K562 (cell line): ENCODE measurements around the gene AKT3. TPM values are rescaled to one million over a fixed set of nuclear protein-coding genes. Genes with fewer than 3 reads are reported as not detected.

Source experiments
- ATAC-seq: fragments of 200-7000 bp; cut with Tn5 transposase; 3 replicates; pipeline ENCODE4 v1.9.1; 2020; ENCODE audit warnings: moderate library complexity
- BruUV-seq: library from RNA; stranded (reverse); fragments of 400-500 nt; replicated peaks from 2 replicates; lab custom pipeline; 2021; lab: Mats Ljungman, UMichigan
- CTCF ChIA-PET: fragments of 300-600 bp; formaldehyde crosslinking; extraction: SDS; loops from one replicate; lab custom pipeline; 2021; ENCODE audit warnings: low intra/inter-chr PET ratio; lab: Yijun Ruan, JAX
- POLR2A ChIA-PET: fragments of 300-600, 350-650 bp; sonication (Branson Sonifier 250); formaldehyde crosslinking; extraction: SDS; loops from one replicate; lab custom pipeline; 2021; ENCODE audit warnings: antibody characterized with exemption, inconsistent platforms; lab: Yijun Ruan, JAX
- DNase-seq, 4 experiments: peaks; one replicate each; pipeline versions ENCODE4 v3.0.0 to v3.0.0-alpha.2; 2011 to 2018; ENCODE audit warnings: low spot score in 3 of 4, mixed read lengths in 3 of 4; ENCODE audit errors: extremely low read depth in 1 of 4
- FAIRE-seq: peaks from 2 replicates; lab custom pipeline; 2011; peaks lifted over from hg19 to GRCh38; lab: Jason Lieb, UNC
- H2AFZ ChIP-seq: 2 replicates; pipeline ENCODE4 v1.6.0; 2011; ENCODE audit warnings: low read depth, low read length, control low read depth, inconsistent platforms
- H3K27ac ChIP-seq: fragments of 200-600 bp; 3 replicates; pipeline ENCODE4 v1.8.0; 2011; ENCODE audit warnings: low read depth, mild to moderate bottlenecking, control low read depth, inconsistent platforms, low read length, moderate library complexity, mixed read lengths; ENCODE audit errors: extremely low read depth
- H3K27me3 ChIP-seq, 2 experiments: fragments of 300-600 bp in 1 of 2; 2 replicates in 1 of 2; 3 replicates in 1 of 2; pipeline versions ENCODE4 v1.6.0 to v1.8.0; 2011; ENCODE audit warnings: inconsistent platforms in 2 of 2, low read length in 2 of 2, mild to moderate bottlenecking in 1 of 2, mixed read lengths in 1 of 2, moderate library complexity in 1 of 2; ENCODE audit not compliant: control insufficient read depth in 2 of 2, insufficient read depth in 2 of 2
- H3K36me3 ChIP-seq: fragments of 300-600 bp; 3 replicates; pipeline ENCODE4 v1.8.0; 2011; ENCODE audit warnings: mild to moderate bottlenecking, low read length, inconsistent platforms; ENCODE audit not compliant: control insufficient read depth, insufficient read depth
- H3K4me1 ChIP-seq, 2 experiments: fragments of 200-600 bp in 1 of 2; replicated peaks in 1 of 2; 2 replicates in 1 of 2; 3 replicates in 1 of 2; pipeline versions ENCODE4 v1.5.1 to v1.8.0; 2011; ENCODE audit warnings: inconsistent platforms in 2 of 2, low read length in 2 of 2, mild to moderate bottlenecking in 1 of 2, mixed read lengths in 1 of 2, moderate library complexity in 1 of 2; ENCODE audit not compliant: control insufficient read depth in 2 of 2, insufficient read depth in 2 of 2
- H3K4me2 ChIP-seq: 2 replicates; pipeline ENCODE4 v1.6.1; 2011; ENCODE audit warnings: low read length, control low read depth, inconsistent platforms, mixed read lengths; ENCODE audit not compliant: insufficient read depth
- H3K4me3 ChIP-seq: fragments of 200-600 bp; sonication (generic), shearing (Covaris generic); 2 replicates; pipeline ENCODE4 v1.5.1; 2016; ENCODE audit warnings: control low read depth, inconsistent platforms
- H3K79me2 ChIP-seq: fragments of 200-600 bp; 3 replicates; pipeline ENCODE4 v1.8.0; 2011; ENCODE audit warnings: low read length, inconsistent platforms; ENCODE audit not compliant: control insufficient read depth, insufficient read depth
- H3K9ac ChIP-seq, 2 experiments: 2 replicates each; pipeline versions ENCODE4 v1.6.0 to v1.6.1; 2011; ENCODE audit warnings: low read depth in 2 of 2, low read length in 2 of 2, control low read depth in 1 of 2, inconsistent platforms in 1 of 2, mild to moderate bottlenecking in 1 of 2, mixed read lengths in 1 of 2; ENCODE audit not compliant: insufficient read depth in 1 of 2
- H3K9me1 ChIP-seq: one replicate; pipeline ENCODE4 v1.6.0; 2011; ENCODE audit warnings: inconsistent platforms, mild to moderate bottlenecking, low read length, moderate library complexity; ENCODE audit not compliant: control insufficient read depth, insufficient read depth
- H3K9me3 ChIP-seq: replicated peaks from 2 replicates; pipeline ENCODE4 v1.5.1; 2011; ENCODE audit warnings: low read depth, low read length, inconsistent platforms; ENCODE audit not compliant: control insufficient read depth, insufficient read depth
- H4K20me1 ChIP-seq: replicated peaks from 2 replicates; pipeline ENCODE4 v1.6.1; 2011; ENCODE audit warnings: low read length, inconsistent platforms, mixed read lengths; ENCODE audit not compliant: control insufficient read depth, insufficient read depth
- CBX2 ChIP-seq: fragments of 200-600 bp; sonication (generic); IDR thresholded peaks from one replicate; pipeline ENCODE4 v1.6.1; 2012; ENCODE audit warnings: mild to moderate bottlenecking, low read length, inconsistent platforms; ENCODE audit not compliant: insufficient read depth, poor library complexity, severe bottlenecking
- CBX8 ChIP-seq: fragments of 200-600 bp; sonication (generic); IDR thresholded peaks from 2 replicates; pipeline ENCODE4 v1.6.1; 2012; ENCODE audit warnings: borderline replicate concordance, mixed run types, low read depth, mild to moderate bottlenecking, moderate library complexity, mixed read lengths, low read length, control low read depth, inconsistent platforms; ENCODE audit not compliant: poor library complexity, severe bottlenecking; ENCODE audit errors: extremely low read depth
- NCOA6 ChIP-seq: fragments of 450-650 bp; IDR thresholded peaks from 2 replicates; pipeline ENCODE4 v1.6.1; 2017; ENCODE audit warnings: mild to moderate bottlenecking
- NR0B1 ChIP-seq: fragments of 450-650 bp; IDR thresholded peaks from one replicate; pipeline ENCODE4 v1.6.1; 2018; ENCODE audit warnings: mild to moderate bottlenecking, moderate library complexity; ENCODE audit not compliant: partially characterized antibody
- ZNF311 ChIP-seq: fragments of 250-450 bp; sonication (Bioruptor Pico); IDR thresholded peaks from 2 replicates; pipeline ENCODE4 v1.4.0; 2020; ENCODE audit warnings: mild to moderate bottlenecking, moderate library complexity
- ZNF589 ChIP-seq: fragments of 200-800 bp; sonication (Bioruptor generic); IDR thresholded peaks from 2 replicates; pipeline ENCODE4 v1.6.1; 2016; ENCODE audit warnings: low read depth, missing genetic modification characterization, missing compliant biosample characterization
- WGBS: fragments of 100-300 bp; shearing (Covaris generic); methylation state at CpG from one replicate; pipeline ENCODE4 v1.1.6; 2016; ENCODE audit warnings: low coverage, mixed read lengths; ENCODE audit not compliant: insufficient coverage; ENCODE audit errors: missing lambda C conversion rate; 5-methylcytosine and 5-hydroxymethylcytosine counted together
- in situ Hi-C: fragments of 300-500 bp; cut with MboI; formaldehyde crosslinking; loops from 4 replicates; pipeline ENCODE4 v1.15.0; 2018; ENCODE audit warnings: inconsistent platforms, mixed read lengths
- intact Hi-C: fragments of 100-400 bp; cut with micrococcal nuclease; formaldehyde crosslinking; loops from 2 replicates; pipeline ENCODE4 v1.14.2; 2022
- polyA plus RNA-seq, 8 experiments: library from polyadenylated mRNA; depleted of rRNA in 4 of 8; stranded (reverse) in 5 of 8; unstranded in 3 of 8; fragments of >200 nt; fragmentation: Nextera tagmentation in 2 of 8; fragmentation: Illumina TruSeq in 1 of 8; extraction: Ambion mirVana in 2 of 8; extraction: Trizol in 1 of 8; gene quantifications; 2 replicates each; pipeline versions ENCODE4 v1.2.1 to v1.2.3, GENCODE V29; 2011 to 2014; ENCODE audit warnings: inconsistent platforms in 1 of 8, missing spikeins in 1 of 8
- total RNA-seq, 7 experiments: library from RNA; depleted of rRNA in 6 of 7; stranded (reverse); fragments of >200 nt in 6 of 7; fragmentation: Illumina TruSeq in 2 of 7; extraction: Trizol in 2 of 7; gene quantifications; 2 replicates each; pipeline versions ENCODE4 v1.2.1 to v1.2.3, GENCODE V29; 2011 to 2021; ENCODE audit warnings: low replicate concordance in 1 of 7

The AKT3 gene
- total and polyA plus RNA-seq, 9 of the 15 experiments (the other 6 are each of a cell fraction or from before 2014, with no cell fraction given): 0.04 to 0.54 (median 0.18) TPM; not detected in 1

DNA sequence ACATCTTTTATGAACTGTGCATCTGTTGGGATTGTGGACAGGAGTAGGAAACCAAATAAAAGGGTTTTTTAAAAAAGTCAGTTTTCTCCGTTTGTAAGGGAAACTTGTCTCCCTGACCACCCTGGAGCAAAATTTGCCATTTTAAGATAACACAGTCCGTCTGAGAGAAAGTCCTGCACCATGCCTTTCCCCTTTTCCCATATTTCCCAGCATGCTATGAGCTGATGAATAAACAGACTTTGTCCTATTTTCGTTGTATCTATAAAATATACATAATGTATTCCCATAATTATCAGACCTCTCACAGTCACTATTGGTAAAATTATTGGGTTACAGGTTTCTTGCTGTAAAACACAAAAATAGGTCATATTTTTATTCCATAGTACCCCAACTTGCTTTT lies 1.7 kb upstream of the AKT3 start:
- no peak overlapping the region for H3K4me2 ChIP-seq
- no peaks in the 10 kb centered on the region for H3K79me2 ChIP-seq
- in situ Hi-C loops: no loop called here
- no peaks in the 10 kb centered on the region for H3K9me1 ChIP-seq
- no peaks in the 10 kb centered on the region for H4K20me1 ChIP-seq
- no TSS peak for BruUV-seq
- ChIA-PET CTCF (no interaction called here), POLR2A (no interaction called here)
- peaks cover 6 to 12% of the 10 kb centered on the region in 2 experiments; a peak in 4 of 5 replicates for H3K27me3 ChIP-seq
- no peak overlapping the region for H3K4me3 ChIP-seq
- H3K36me3 ChIP-seq: no peaks in the 10 kb centered on the region
- H3K9me3 ChIP-seq: no peaks in the 10 kb centered on the region
- FAIRE-seq: peak; percentile 52
- H2AFZ ChIP-seq: no peak overlapping the region
- 2% methylated on average over 2 of the region's 3 CpGs for WGBS
- intact Hi-C loops: no loop called here
- H3K27ac ChIP-seq: no peak overlapping the region
- peaks cover 4 to 17% of the 10 kb centered on the region in 2 experiments; a peak in 3 of 5 replicates for H3K4me1 ChIP-seq
- no peak for ATAC-seq
- TF ChIP-seq NCOA6 (no peak), CBX8 (peak; percentile 80), NR0B1 (no peak), ZNF311 (CRISPR knock-in tag) (no peak), ZNF589 (CRISPR knock-in tag) (no peak), CBX2 (peak; percentile 68)
- no peak for DNase-seq
- no peak overlapping the region for H3K9ac ChIP-seq
